GM23248 (cell line): ENCODE measurements around the gene SRD5A3.

Experiments used
- EZH2 ChIP-seq: fragments of 200-600 bp; sonication (generic); IDR thresholded peaks from 2 replicates; pipeline ENCODE4 v1.6.1; 2018; ENCODE audit warnings: antibody characterized with exemption, mild to moderate bottlenecking; ENCODE audit not compliant: insufficient read depth, poor library complexity, severe bottlenecking
- EZH2phosphoT487 ChIP-seq: fragments of 200-600 bp; sonication (generic); IDR thresholded peaks from 2 replicates; pipeline ENCODE4 v1.6.1; 2018; ENCODE audit warnings: antibody characterized with exemption, moderate library complexity, mild to moderate bottlenecking, low read depth; ENCODE audit not compliant: insufficient read depth

GRCh38 chr4:55312489-55313101 is 33.4 kb upstream of the SRD5A3 start:
- no peak for TF ChIP-seq EZH2phosphoT487
- no peak for TF ChIP-seq EZH2
